ENCODE data around the gene SLIT1.

SLIT1 gene

DNA sequence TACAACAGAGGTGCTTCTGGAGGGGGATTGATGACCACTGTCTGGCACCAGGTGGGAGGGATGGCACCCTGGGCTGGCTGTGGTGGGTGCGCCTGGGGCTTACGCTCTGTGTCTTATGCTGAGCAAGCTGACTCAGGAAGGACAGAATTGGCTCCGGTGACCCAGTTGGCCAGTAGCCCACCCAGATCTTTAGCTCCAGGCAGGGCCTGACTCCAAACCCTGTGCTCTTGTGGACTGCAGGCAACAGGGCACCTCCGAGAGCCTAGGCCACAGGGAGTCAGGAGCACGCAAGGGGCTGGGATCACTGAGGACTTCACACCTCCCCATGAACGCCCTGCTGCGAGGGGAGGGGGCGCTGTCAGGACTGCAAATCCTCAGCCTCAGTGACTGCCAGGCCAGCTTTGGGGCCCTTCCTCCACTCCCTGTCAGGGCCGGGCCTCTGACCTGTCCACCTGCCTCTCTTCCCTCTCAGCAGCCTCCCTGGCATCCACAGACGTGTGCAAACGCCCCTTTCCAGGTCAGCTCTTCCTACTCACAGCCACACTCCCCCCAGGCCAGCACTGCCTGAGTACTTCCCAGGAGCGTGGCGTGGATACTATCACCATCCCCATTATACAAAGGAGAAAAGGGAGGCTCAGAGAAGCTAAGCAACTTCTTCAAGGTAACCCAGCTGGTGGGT lies 118.7 kb downstream of the SLIT1 start:
- no peak overlapping the region for H3K27ac ChIP-seq
- TF ChIP-seq, protein P1, sequence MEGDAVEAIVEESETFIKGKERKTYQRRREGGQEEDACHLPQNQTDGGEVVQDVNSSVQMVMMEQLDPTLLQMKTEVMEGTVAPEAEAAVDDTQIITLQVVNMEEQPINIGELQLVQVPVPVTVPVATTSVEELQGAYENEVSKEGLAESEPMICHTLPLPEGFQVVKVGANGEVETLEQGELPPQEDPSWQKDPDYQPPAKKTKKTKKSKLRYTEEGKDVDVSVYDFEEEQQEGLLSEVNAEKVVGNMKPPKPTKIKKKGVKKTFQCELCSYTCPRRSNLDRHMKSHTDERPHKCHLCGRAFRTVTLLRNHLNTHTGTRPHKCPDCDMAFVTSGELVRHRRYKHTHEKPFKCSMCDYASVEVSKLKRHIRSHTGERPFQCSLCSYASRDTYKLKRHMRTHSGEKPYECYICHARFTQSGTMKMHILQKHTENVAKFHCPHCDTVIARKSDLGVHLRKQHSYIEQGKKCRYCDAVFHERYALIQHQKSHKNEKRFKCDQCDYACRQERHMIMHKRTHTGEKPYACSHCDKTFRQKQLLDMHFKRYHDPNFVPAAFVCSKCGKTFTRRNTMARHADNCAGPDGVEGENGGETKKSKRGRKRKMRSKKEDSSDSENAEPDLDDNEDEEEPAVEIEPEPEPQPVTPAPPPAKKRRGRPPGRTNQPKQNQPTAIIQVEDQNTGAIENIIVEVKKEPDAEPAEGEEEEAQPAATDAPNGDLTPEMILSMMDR (conservative IDR thresholded peaks at IDR 0.05) = no peak
- TF ChIP-seq ZFX (IDR thresholded peaks at IDR 0.05) = no peak

DNA sequence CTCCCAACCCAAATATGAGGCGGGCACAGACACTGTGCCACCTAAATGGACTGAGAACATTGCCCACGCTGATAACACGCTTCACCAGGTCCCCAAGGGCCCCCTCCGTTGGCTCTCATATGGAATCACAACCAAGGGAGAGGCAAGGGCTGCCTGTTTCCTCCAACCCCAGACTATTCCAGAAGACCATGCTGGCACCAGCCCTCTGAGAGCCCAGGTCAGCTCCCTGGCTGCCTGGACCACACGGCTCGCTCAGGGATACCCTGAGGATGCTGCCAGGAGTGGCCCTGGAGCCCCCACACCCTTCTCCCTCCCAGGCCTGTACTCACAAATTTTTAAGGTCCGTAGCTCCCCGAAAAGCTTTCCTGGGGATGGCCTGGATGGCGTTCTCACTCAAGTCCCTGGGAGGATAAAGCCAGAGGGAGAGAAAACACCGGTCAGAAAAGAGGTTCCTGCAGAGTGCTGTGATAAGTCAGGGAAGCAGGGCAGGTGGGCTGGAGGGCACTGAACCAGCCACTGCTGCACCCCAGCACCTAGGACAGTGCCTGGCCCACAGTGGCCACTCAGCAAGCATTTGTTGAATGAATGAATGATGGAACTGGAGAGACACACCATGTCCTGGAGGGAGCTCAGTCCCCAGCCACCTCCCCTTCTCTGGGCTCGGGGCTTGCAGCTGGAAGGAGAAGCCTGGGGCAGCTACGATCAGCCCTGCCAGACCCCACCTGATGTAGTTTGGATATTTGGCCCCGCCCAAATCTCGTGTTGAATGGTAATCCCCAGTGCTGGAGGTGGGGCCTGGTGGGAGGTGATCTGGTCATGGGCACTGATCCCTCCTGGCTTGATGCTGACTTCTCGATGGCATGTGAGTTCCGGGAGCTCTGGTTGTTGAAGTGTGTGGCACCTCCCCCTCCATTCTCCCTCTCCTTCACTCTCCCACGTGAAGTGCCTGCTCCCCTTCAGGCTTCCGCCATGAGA lies 119.8 kb downstream of the SLIT1 start:
- TF ChIP-seq ZFX (IDR thresholded peaks at IDR 0.05) = no peak
- TF ChIP-seq, protein P1 (conservative IDR thresholded peaks at IDR 0.05) = no peak
- no peak overlapping the region for H3K27ac ChIP-seq

DNA sequence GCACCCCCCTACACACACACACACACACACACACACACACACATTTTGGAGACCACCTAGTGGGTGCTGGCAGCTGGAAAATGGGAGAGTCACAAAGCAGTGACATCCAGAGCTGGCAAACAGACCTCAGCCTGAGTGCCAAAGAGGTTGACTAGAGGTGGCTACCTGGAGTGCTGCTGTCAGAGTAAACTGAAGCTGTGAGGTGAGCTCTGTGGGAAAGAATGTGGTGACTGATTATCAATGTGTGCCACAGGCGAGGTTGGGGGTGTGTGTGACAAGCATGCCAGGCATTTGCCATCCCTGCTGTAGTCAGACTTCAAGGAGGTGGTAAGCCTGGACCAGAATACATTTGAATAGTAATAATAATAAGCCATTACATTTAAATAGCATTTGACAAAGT lies 120.6 kb downstream of the SLIT1 start:
- no peak overlapping the region for H3K27ac ChIP-seq
- TF ChIP-seq, protein P1 (conservative IDR thresholded peaks at IDR 0.05) = no peak
- no peak for TF ChIP-seq ZFX (IDR thresholded peaks at IDR 0.05)

DNA sequence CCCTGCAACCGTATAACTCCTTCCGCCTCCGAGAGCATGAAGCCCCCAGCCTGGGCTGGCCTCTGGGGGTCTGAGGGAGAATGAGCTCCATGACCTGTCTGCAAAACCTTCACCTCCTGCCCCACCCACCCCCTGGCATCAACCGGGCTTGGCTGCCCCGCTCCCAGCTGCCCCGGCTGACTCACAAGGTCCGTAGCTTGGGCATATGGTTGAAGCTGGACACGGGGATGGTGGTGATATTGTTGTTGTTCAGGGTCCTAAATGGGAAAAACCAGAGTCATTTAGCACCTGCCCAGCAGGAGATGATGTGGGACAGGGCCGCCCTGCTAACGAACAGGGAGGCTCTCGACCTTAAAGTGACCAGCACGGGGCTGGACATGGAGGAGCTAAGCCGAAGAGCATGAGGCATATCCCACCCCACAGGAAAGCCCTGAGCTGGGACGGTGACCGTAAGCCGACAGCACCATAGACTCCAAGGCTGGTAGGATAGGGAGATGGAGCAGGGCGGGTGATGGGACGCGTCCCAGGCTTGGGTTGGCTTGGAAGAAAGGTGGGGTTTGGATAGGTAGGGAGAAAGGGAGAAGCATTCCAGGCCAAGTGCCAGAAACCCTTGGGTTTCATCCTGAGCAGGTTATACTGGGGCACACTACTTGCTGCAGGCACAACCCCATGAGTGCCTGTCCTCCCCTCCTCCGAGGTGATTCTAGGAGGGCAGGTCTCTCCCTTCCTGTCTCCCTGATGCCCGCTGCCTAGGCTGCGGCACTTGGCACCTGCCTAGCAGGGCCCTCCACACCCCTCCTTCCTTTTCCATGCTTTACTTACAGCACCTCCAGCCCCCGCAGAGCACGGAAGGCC lies 121.5 kb downstream of the SLIT1 start:
- H3K27ac ChIP-seq = no peak overlapping the region
- TF ChIP-seq, protein P1 (conservative IDR thresholded peaks at IDR 0.05) = no peak
- TF ChIP-seq ZFX (IDR thresholded peaks at IDR 0.05) = no peak

DNA sequence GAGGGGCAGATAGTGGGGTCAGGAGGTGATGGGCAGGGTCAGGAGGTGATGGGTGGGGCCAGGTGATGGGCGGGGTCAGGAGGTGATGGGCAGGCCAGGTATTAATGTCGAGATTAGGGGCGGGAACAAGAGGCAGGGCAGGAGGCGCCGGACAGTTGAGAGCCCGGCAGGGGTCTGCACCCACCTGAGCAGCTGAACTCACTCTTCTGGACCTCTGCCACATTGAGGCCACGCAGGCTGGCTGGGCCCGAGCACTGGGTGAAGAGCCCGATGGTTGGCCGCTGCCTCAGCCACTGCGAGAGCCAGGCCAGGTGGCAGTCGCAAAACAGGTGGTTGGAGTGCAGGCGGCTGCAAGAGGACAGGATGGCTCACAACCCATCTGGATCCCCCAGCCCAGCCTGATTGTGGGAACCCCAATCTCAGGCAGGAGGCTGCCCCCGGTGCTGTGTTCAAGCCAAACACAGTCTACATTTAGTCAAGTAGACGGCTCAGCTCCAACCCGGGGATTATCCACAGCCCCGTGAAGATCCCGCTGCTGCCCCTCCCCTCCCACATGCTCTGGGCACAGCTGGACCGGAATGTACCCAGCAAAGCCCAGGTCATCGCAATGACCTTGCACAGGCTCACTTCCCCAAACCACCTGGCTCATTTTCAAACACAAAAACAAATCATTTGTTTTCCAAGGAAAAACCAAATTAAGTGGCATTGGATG lies 122.3 kb downstream of the SLIT1 start:
- TF ChIP-seq, protein P1 (conservative IDR thresholded peaks at IDR 0.05) = no peak
- TF ChIP-seq ZFX (IDR thresholded peaks at IDR 0.05) = no peak
- no peak overlapping the region for H3K27ac ChIP-seq

DNA sequence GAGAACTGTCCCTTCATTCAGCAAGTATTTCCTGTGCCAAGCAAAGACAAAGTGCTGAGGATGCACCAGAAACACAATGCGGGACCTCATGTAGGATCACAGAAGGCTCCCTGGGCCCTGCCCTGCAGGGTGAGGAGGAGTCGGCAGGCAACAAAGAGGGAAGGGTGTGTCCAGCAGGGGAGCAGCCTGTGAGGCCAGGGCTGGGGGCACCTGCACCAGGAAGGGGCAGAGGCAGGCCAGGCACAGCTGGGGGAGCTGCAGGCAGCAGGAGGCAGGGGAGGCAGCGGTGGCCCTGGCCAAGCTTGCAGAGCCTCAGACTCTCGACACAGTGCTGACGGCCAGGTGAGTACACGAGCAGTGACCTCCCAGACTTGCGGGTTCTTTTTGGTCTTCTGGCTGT lies 123.3 kb downstream of the SLIT1 start:
- no peak for TF ChIP-seq ZFX (IDR thresholded peaks at IDR 0.05)
- TF ChIP-seq, protein P1 (conservative IDR thresholded peaks at IDR 0.05) = no peak

More for the DNA sequence above, 123.3 kb downstream of the SLIT1 start:
- no peak overlapping the region for H3K27ac ChIP-seq

Measured in C4-2B (cell line).